AG09319 (cell line): ENCODE data around the gene HPS1.

Experiments used
- DNase-seq: peaks from one replicate; pipeline ENCODE4 v3.0.0-alpha.2; 2010; ENCODE audit warnings: low read depth; ENCODE audit errors: extremely low read depth
- TF ChIP-seq, protein P1 (sequence below): IDR thresholded peaks from 2 replicates; pipeline ENCODE4 v1.5.1; 2011; ENCODE audit warnings: low read depth, mild to moderate bottlenecking, inconsistent platforms, low read length, moderate library complexity

Gene HPS1

DNA sequence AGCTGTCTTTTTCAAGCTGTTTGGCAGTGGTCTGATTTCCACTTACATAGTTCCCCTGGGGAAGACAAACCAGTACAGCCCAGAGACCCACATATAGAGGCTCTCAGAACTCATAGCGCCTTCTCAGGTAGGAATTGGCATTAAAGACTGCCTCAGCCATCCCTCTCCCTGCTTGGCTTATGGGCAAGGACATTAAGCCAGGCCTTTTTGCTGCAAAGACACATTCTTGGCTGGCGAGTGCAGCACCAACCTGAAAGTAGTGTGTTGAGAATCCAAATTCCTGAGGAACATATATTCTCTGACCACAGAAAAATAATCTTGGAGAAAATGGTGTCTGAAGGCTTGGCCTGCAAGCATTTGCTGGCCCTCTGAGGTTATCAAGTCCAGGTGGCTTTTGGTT, 39.2 kb upstream of the HPS1 start:
- DNase-seq: no peak
- TF ChIP-seq, protein P1, sequence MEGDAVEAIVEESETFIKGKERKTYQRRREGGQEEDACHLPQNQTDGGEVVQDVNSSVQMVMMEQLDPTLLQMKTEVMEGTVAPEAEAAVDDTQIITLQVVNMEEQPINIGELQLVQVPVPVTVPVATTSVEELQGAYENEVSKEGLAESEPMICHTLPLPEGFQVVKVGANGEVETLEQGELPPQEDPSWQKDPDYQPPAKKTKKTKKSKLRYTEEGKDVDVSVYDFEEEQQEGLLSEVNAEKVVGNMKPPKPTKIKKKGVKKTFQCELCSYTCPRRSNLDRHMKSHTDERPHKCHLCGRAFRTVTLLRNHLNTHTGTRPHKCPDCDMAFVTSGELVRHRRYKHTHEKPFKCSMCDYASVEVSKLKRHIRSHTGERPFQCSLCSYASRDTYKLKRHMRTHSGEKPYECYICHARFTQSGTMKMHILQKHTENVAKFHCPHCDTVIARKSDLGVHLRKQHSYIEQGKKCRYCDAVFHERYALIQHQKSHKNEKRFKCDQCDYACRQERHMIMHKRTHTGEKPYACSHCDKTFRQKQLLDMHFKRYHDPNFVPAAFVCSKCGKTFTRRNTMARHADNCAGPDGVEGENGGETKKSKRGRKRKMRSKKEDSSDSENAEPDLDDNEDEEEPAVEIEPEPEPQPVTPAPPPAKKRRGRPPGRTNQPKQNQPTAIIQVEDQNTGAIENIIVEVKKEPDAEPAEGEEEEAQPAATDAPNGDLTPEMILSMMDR: no peak

- no peak for DNase-seq
- TF ChIP-seq, protein P1: no peak
Measured at GRCh38 chr10:98483658-98484057, 36.9 kb upstream of the HPS1 start.

DNA sequence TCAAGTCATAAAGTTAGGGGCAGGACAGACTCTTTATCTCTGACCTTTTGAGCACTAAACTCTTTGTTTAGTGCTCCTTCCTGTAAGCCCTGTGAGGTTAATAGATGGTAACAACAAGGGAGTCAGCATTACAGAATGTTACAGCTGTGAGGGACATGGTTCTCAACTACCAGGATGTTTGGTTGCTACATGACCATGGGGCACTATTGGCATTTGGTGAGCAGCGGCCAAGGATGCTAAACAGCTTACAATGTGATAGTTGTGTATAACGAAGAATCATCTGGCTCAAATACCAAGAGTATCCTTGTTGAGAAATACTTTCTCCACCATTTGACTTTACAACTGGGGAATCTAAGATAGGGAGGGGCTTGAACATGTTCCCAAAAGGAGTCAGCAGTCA, 35.4 kb upstream of the HPS1 start:
- TF ChIP-seq, protein P1: no peak
- no peak for DNase-seq

- DNase-seq: no peak
- TF ChIP-seq, protein P1: no peak
Measured at GRCh38 chr10:98481404-98481945, 34.7 kb upstream of the HPS1 start.

DNA sequence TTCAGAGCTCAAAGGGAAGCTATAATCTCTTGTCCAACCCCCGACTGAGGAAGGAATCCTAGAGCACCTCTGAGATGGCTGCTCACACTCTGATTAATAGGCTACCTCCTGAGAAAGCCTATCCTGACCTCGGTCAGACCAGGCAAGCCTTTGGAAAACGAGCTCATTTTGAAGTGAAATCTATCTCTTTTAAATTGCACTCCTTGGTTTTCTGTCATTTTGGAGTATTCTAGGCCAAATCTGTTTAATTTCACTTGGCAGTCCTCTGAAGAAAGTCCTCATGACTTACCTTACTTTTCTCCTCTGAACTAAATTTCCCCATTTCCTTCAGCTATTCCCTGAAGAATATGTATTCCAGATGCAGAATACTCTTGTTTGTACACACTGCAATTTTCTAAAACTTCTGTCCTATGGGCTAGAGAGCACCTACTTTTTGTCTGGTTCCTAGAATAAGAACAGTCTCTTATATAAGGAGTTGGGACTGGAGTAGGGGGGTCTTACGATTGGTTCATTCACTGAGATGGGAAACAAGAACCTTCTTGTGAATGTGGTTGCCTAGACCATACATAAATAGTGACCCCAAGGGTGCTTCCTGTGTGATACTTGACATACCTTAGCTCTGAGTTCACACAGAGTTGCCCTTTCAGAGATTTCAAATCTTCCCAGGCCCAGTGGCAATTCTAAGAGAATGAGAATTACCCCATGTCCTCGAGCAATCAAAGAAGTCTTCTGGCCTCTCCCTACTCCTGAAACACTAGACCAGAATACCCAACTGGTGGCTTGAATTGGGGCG, 31.9 kb upstream of the HPS1 start:
- TF ChIP-seq, protein P1: no peak
- DNase-seq: no peak

DNA sequence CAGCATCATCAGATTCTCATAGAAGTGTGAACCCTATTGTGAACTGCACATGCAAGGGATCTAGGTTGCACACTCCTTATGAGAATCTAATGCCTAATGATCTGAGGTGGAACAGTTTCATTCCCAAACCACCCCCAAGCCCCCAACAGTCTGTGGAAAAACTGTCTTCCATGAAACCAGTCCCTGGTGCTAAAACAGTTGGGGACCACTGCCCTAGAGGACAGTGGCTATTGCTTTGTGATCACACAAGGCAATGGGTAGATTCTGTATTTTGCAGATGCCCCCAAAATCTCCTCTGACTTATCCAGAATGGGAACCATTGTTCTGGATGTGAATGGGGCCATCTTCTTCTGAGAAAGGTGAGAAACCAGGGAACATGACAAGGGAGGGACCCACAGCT, 31.1 kb upstream of the HPS1 start:
- TF ChIP-seq, protein P1: no peak

GRCh38 chr10:98474628-98475027, 27.9 kb upstream of the HPS1 start:
- DNase-seq: no peak
- TF ChIP-seq, protein P1: no peak

More for the DNA sequence above, 31.1 kb upstream of the HPS1 start:
- DNase-seq: no peak
